Stimulated activated CD8-positive, alpha-beta memory T cell treated with anti-CD3 and anti-CD28 coated beads, Interleukin-15, amount 100 ng/mL, for 24 hours (primary cell): ENCODE measurements around the gene DNAJC30.

Source experiments
- DNase-seq: peaks from one replicate; pipeline ENCODE4 v3.0.0-alpha.2; 2020; ENCODE audit warnings: low read depth

The DNAJC30 gene

DNA sequence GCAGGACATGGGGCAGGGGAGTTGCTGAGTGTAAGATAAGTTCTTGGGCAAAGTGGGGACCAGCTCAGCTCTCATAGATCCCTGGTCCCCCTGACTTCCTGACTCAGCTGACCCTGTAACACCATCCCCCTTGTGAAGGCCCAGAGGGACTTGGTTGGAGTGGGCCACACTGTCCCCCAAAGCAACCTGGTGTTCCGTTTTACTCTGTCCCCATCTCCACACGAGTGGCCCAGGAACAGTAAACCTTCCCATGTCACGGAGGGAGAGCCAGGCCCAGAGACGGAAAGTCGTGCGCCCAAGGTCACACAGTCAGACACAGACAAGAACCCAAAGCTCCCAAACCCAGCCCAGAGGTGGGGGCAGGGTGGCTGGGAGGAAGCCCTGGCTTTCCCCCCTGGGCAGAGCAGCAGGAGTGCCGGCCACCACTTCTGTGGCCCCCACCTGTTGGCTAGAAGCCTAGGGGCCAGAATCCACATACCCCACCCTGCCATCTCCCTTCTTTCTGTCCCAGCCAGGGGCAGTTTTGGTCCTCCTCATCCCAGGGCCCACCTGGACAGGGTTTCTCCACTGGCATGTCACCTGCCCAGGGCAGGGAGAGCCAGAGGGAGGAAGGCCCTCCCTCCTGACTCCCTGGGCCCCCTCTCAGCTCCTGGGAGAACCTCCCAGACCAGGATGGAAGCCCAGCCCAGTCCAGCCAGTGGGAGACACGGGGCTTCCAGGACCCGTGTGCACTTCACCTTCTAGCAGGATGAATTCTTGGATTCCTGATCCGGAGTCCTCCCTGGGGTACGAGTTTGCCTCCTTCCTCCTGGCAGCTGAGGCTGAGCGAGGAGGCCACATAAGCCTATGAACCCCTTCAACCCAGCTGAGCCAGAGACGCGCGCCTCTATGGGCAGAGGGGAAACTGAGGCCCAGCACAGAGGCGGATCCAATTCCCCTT, 36.2 kb downstream of the DNAJC30 start:
- no peak for DNase-seq

DNA sequence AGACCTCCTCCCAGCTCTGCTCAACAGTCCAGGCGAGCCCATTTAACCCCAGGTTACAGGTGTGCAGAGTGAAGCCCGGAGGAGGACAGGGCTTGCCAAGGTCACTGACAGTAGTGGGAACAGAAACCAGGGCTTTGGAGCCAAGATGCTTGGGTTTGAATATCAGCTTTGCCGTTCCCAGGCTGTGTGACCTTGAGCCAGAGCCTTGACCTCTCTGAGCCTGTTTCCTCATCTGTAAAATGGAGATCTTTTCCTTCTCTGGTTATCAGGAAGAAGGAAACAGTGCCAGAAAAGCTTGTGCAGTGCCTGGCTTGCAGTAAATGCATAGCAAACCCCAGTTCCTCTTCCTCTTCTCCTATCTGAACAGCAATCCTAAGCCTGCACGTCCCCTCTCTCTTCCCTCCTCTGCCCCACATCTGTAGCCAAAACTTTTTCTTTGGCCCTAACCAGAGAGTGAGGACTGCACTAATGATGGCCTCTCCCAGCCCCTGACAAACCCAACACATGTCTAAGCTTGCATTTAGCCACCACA, 37.5 kb downstream of the DNAJC30 start:
- no peak for DNase-seq

DNA sequence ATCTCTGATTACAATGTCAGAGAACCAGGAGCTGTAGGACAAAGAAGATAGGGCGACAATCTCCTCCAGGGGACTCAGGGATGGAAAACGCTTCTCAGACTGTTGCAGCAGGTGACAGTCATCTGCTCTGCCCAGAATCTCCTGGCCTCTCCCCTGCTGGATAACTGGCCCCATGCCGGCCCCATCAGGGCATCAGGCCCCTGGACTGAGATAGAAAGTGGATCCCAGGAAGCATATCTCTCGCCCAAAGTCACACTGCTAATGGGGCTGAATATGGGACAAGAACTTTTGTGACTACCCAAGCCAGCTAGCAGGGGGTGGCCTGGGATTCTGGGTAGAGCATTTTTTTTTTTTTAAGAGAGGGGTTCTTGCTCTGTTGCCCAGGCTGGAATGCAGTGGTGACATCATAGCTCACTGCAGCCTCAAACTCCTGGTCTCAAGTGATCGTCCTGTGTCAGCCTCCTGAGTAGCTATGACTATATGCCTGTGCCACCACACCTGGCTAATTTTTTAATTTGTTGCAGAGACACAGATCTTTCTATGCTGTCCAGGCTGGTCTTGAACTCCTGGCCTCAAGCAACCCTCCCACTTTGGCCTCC, 38.5 kb downstream of the DNAJC30 start:
- DNase-seq: no peak

DNA sequence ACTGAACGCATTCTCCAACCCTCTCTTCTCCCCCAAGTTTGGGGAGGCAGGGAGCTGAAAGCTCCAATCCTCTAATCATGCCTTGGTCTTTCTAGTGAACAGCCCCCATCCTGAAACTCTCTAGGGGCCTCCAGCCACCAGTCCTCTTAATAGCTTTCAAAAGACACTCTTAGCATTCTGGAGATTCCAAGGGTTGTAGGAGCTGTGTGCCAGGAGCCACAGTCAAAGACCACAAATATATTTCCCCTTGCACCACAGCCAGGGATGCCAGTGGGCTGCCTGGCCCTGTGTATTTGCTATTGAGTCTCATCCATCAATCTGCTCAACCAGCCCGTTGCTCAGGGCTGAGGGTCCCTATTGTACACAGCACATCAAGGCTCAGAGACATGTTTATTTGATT, 40.4 kb downstream of the DNAJC30 start:
- no peak for DNase-seq

DNA sequence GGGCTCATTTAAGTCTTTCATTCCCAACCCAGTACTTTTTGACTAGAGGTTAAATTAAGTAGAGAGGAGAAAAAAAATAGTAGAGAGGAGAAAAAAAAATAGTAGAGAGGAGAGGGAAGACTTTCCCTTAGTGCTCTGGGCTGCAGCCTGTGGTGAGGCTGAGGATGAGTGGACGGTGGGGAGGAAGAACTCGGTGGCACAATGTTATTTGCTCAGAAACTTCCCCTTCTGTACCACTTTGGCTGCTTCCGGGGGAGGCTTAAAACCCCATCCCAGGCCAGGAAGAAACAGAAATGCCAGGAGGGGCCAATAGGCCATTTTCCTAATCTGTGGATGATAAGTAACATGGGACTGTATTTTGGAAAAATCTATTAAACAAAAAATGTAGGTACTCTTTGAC, 44.3 kb downstream of the DNAJC30 start:
- DNase-seq: no peak

DNA sequence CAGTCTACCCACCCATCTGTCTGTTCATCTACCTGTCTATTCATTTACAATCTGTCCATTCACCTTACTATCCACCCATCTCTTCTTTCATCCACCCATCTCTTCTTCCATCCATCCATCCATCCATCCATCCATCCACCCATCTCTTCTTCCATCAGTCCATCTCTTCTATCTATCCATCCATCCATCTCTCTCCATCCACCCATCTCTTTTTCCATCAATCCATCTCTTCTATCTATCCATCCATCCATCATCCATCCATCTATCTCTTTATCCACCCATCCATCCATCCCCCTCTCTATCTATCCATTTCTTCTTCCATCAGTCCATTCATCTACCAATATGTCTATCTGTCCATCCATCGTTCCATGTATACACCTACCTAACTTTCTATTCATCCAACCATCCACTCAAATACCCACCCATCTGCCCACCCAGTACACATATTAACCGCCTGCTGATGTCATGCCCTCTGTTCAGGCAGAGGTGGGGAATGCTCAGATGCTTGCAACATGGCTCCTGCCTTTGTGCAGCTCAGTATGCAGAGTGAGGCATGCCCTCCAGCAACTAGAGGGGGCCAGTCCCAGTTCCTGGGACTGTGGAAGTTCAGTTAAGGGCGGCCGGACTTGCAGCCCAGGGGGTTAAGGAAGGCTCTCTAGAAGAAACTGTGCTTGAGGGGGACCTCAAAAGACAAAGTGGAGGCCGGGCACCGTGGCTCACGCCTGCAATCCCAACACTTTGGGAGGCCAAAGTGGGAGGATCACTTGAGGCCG, 47.6 kb downstream of the DNAJC30 start:
- DNase-seq: no peak

DNA sequence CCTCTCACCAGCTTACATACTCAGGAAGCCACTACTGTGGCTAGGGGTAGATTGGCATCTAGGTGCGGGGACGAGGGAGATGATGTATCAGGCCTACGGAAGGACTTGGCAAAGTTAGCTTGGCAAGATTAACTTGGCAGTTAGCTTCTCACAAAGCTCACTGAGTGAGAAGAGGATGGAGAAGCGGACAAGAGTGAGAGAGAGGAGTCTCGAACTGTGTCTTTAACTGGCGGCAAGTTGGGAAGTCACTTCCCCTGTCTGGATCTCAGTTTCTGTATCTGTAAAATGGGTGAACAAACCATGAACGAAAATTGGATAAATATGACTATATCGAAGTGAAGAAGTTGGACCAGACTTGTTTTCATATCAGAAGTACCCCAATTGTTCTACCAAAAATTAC, 49.4 kb downstream of the DNAJC30 start:
- DNase-seq: no peak

DNA sequence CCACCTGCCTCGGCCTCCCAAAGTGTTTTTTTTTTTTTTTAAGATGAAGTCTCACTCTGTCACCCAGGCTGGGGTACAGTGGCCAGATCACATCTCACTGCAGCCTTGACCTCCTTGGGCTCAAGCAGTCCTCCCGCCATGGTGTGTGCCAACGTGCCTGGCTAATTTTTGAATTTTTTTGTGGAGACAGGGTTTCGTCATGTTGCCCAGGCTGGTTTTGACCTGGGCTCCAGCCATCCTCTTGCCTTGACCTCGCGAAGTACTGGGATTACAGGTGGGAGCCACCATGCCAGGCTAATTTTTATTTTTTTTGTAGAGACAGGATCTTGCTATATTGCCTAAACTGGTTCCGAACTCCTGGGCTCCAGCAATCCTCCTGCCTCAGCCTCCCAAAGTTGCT, 49.9 kb downstream of the DNAJC30 start:
- no peak for DNase-seq

DNA sequence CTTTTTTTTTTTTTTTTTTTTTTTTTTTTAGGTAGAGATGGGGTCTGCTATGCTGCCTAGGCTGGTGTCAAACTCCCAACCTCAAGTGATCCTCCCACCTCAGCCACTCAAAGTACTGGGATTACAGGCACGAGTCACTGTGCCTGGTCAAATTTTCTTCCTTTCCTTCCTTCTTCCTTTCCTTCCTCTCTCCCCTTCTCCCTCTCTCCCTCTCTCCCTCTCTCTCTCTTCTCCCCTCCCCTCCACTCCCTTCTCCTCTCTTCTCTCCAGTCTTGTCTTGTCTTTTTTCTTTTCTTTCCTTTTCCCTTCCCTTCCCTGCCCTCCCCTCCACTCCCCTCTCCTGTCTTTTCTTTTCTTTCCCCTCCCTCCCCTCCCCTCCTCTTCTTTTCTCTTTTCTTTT, 51.7 kb downstream of the DNAJC30 start:
- DNase-seq: no peak
